ENCODE data around the gene VWA3B. TPM values are rescaled to one million over a fixed set of nuclear protein-coding genes. Genes with fewer than 3 reads are reported as not detected.
"Not testable (repeated sequence)": the region's sequence is repeated elsewhere in the genome, so short reads cannot be mapped to it uniquely, and the experiment has no call there.

The VWA3B gene
- total RNA-seq, 1 donor from 2014 or later = not detected

DNA sequence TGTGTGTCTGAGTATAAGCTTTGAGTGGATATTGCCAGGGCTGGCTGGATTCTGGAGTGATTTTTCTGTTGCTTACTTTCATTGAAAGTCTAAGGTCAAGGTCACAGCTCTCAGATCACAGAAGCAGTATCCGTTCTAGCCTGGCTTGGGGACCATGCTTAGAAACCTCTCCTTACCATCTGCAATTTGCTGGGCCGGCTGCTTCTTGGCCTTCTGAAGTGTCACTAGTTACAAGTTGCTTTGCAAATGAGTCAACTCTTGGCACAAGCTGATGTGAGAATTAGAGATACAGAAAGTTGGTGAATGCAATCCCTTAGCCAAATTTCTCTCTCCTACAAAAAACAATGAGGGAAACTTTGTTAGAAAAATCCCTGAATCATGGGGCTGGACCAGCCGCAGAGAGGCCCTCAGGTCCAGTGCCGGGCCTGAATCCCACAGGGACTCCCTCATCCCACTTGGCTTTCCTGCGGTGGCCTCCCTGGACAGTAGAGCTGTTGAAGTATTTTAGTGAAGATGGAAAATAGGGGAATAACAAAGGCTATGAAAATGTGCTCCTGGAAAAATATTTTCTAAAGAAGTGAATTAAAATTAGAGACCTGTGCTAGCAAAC lies 166.6 kb downstream of the VWA3B start:
- no peak for DNase-seq

DNA sequence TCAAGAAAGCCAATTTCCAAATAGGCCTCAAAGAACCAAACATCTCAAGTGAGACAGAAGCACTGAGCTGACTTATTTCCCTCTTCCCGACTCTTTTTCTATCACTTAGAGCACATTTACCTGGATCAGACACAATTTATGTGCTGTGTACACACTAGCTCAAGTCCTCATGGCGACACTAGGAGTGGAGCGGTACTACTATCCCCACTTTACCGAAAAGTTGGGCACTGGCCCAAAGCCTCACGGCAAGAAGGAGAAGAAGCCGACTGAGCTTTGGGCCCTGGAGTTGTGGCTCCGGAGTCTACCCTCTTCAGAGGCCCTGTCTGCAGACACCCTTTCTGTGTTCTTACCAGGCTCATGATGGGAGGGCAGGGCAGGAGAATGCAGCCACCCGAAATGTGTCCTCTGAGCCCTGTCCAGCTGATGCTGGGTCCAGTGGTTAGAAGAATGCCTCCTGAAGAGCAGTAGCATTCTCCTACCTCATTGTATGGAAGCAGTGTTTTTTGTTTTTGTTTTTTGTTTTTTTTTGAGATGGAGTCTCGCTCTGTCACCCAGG lies 167.6 kb downstream of the VWA3B start:
- DNase-seq = no peak

DNA sequence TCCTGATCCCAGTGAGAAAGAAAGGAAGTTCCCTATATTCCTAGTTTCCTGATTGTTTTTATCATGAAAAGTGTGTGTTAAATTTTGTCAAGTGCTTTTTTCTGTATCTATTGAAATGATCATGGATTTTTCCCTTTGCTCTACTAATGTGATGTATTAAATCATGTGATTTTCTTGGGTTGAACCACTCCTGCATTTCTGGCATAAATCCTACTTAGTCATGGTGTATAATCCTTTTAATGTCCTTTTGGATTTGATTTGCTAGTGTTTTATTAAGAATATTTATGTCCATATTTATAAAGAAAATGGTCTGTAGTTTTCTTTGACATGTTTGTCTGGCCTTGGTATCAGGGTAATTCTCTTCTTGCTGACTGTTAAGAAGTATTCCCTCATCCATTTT lies 171.9 kb downstream of the VWA3B start:
- DNase-seq = no peak

DNA sequence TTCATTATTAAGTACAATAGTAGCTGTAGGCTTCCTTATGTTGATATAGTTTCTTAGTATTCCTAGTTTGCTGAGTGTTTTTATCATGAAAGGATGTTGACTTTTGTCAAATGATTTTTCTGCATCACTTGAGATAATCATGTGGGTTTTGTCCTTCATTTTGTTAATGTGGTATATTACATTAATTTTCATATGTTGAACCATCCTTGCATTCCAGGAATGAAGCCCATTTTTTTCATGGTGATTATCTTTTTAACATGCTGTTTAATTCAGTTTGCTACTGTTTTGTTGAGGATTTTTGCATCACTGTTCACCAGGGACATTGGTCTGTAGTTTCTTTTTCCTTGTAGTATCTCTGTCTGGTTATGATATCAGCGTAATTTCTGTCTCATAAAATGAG lies 176.4 kb downstream of the VWA3B start:
- no peak for DNase-seq

DNA sequence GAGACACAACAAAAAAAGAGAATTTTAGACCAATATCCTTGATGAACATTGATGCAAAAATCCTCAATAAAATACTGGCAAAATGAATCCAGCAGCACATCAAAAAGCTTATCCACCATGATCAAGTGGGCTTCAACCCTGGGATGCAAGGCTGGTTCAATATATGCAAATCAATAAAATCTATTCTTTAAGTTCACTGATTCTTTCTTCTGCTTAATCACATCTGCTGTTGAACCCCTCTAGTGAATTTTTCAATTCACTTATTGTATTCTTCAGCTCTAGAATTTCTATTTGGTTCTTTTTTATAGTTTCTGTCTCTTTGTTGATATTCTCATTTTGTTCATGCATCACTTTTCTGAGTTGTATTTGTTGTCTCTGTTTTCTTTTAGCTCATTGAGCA lies 181.3 kb downstream of the VWA3B start:
- DNase-seq = not testable (repeated sequence)

DNA sequence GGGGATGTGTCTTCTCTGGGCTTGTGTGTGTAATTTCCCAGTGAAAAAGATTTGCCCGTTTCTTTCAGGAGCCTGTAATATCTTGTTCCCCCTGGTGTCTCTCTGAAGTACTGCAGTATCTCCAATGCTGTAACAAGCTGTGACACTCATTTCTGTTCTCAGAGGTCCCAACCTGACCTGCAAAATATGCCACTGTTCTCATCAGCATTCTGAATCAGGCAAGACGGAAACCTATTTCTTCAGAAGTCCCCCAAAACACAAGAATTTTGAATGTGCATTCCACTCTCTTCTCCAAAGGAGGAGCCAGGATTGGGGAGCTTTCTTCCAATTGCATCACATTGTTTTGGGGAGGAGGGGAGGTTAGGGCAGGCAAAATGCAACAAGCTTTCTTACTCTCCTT lies 182.3 kb downstream of the VWA3B start:
- peak; percentile 71 for DNase-seq

DNA sequence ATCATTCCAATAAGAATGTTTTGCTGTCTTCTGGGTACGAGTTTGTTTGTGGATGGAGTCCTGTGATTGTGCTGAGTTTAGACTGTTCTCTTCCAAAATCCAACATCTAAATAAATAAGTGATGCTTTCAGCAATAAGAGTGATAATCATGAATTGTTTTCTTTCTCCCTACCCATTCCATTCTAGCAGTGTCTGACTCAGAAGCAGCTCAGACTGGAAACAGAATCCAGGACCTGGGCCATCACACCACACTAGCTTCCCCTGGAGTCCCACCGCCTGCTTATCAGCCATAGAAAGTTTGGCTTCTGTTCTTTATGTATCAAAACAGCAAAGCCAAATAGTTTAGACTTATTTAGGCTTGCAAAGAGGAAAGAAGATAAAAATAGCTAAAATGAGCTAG lies 182.9 kb downstream of the VWA3B start:
- no peak for DNase-seq

DNA sequence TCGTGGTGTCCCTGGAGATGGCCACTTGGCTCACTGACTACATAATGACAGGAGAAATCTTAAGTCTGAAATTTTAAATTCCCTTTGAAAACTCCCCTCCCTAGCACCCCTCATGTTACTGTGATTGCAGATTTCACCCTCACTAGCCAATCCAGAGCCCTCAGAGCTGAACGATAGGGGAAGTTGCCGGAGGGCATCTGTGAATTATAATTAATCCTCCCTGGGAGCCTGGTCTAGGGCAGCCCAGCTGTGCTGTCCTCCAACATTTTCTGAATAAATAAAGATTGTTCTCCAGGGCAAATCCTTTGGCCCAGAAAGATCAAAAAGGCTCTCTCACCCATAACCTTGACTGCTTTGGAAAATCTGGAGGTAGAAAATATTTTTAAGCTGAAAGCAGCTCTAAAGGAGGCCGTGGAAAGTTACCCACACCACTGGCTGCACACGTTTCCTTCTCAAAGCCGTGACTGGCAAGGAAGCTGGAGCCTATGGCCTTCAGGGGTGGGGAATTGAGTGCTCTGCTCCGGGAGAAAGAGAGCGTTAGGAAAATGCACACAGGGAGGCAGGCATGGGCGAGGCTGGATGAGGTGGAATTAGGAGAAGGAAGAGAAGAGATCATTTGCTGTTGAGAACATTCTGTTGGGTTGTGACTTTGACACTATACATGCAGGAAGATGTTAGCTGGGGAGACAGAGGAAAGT lies 190.3 kb downstream of the VWA3B start:
- DNase-seq = no peak

DNA sequence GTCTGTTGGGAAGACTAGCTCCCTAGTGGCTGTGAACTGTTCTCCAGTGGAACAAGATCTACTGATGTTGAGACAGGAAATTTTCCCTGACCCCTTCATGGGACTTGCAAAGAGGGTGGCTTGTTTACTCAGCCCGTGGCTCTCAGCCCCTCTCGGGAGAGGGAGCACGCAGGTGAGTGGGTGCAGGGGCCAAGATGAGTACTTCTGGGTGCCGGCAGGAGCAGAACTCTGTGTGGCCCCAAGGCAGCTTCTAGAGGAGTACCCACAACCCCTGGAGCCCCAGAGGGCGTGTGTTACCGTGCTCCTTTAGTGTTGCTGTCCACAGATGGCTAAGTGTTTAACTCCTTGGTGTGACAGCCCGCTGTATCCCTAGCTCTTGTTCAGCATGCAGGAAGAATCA lies 191.1 kb downstream of the VWA3B start:
- no peak for DNase-seq

DNA sequence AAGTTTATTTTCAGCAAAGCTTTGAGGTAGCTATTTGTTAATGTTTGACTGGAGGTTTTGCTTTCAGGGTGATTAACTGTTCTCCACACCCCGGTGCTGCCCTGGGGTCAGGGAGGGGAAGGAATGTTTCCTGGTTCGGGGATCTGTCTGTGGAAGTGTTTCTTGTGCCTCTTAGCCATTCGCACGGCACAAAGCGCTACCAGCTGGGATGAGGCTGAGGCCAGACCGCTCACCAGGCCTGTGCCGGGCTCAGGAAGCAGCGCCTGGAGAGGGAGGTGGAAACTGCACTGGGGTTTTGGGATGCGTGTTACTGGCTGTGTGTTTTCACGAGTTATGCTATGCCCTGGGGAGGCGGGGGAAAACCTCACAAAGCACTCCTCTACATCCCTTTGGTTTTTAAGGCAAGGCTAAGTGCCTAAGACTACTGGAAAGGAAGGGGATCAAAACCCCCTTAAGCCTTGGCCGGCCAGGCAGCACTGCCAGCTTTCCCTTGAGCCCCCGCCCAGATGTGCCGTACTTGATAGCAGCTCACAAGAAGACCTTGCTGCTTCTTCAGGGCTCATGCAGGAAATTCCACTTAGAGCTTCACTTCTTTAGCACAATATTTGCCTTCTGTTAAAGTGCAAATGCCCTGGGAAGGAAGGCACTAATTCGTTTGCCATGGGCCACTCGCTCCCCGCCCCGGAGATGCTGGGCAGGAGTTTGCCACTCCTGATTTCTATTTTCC lies 193.6 kb downstream of the VWA3B start:
- DNase-seq = peak; percentile 34

DNA sequence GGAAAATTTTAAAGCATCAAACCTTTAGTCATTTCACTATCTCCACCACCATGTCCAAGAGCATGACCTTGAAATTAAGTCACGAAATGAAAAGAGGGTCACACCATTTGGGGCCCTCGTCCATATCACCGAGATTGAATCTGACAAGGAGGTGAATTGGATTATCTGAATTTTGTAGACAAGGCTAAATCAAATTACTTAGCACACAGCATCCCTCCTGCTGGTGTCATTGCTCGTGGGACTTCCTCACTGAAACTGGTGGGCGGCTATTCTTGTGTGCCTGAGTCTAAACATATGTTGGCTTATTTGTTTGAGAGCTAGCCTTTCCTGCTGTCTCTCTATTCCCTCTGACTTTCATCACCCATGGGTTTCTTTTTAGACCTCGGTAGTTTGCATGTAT lies 194.6 kb downstream of the VWA3B start:
- DNase-seq = no peak

DNA sequence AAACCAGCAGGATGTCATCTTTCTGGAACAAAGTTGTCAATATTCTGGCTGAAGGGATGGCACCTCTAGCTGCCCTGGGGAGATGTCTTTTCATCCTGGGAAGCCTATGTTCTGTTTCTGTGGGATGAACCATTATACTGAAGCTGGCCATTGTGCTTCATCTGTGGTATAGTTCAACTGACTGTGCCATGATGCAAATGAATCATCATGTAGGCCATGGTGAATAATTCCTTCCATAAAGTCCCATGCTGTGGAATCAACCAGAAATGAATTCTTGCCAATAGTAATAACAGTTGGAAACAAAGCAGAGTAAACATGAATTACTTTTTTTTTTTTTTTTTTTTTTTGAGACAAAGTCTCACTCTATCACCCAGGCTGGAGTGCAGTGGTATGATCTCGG lies 195.1 kb downstream of the VWA3B start:
- DNase-seq = no peak

DNA sequence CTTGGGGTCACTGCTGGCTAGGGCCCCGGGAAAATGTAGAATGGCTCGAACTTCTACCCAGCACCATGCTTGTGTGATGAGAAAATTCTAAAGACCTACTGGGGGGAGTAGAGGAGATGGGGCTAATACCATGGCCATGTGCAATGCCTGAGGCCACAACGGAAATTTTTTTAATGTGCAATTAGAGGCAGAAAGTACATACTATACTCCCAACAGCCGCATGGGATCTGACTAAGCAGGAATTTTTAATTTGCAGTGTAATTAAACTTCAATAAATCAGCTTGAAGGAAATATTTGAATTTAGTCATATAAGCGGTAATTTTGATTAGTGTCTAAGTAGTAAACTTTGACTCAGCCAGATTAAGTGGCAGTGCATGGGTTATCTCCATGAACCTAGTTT lies 206.1 kb downstream of the VWA3B start:
- no peak for DNase-seq

DNA sequence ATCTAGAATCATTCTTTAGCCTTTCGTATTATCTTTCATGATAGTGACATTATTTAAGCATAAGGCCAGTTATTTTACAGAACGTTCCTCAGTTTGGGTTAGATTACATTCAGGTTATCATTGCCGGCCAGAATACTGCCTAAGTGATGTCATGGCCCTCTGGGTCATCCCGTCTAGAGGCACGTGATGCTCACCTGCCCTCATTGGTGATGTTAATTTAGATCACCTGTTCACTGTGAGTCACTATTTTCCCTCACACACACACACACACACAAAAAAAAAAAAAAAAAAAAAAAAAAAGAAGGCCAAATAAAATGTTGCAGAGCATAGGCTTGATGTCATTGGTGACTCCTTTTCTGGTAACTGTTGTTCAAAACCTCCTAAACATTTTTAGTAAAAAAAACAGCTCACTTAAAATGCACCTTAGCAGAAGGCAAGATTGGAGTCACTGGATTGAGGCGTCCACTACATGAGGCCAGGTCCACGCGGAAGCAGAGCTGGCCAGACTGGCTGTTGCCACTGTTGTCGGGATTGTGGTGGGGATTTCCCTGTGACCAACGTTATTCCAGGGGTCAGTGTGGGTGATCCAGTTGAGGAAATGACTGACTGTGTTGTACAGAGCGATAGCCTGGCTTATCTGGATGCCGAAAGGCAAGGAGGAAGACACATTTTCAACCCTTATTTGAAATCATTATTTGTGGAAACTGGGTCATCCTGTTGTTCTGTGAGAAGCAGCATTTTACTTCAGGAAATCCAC lies 207.1 kb downstream of the VWA3B start:
- DNase-seq = peak; percentile 93

DNA sequence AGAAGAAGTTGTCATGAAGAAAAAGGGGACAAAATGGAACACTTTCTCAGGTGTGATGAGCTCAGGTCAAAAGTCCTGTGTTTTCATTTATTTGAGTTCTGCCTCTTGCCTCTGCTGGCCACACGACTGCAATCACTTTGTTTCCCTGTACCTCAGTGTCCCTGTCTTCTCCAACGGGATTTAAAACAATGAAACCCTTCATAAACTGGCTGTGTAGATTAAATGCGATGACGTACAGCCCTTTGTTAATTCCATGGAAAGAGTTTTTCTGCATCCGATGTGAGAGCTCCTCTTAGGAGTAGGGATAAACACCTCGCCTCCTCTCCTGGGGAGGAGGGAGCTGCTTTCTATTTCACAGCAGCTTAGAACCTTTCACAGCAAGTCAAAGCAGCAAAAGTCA lies 207.7 kb downstream of the VWA3B start:
- DNase-seq = peak; percentile 64

DNA sequence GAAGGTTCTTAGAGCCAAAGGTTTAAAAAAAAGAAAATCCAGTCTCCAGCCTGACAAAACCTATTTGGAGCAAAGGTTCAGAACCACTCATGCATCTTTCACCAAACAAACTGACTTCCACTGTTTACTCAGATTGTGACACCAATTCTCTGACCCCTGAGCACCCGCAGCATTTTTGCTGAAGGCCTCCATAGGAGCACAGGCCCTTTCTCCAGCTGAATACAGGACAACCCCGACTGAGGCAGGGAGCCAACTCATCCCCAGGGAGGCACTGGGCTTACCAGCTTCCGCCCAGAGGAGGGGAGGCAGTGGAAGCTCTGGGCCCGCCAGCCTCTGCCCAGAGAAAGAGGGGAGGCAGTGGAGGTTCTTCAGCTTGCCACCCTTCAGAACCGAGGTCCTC lies 208.3 kb downstream of the VWA3B start:
- peak; percentile 42 for DNase-seq

DNA sequence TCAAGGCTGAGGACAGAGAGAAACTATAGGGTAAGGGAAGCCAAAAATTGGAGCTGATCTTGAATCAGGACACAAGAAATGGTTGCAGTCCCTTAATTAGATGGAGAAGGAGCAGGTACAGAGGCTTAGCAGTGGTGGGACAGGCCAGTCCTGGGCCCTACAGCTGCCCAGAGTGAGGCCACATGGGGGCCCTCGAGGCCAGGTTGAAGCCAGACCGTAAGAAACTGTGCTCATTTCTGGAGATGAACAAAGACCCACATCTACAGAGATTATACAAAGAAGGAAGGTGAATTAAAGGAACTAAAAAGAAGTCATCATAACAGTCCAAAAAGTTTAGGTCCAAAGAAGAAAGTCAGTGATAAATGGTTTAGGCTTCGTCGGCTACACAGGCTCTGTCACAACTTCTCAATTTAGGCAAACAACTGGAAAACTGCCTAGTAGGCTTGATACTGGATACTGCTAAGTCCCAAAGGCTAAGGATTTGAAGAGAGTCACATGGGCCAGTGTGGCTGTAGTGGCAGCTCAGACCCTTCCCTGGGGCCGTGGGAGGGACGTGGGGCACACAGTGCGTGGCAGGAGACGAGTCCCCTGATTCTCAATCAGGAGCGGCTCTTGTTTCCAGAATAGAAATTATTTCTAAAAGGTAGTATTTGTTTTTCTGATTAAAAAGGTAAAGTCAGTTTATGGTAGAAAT lies 208.9 kb downstream of the VWA3B start:
- DNase-seq = no peak

DNA sequence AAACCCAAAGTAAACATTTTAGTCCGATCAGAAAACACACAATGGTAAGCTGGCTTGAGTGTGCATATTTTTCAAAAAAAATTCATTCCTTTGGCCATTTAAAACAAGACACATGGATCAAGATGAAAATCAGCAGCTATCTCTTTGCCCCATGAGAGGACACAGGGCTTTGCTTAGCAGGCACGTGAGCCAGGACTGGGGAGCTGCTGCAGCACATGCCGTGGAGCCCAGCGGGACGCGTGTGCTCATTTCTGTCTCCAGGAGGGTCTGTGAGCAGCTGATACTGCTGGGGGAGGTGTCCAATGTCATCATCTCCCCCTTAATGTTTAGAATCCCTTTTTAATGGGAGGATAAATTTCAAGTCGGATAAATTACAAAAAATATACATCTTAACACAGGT lies 209.5 kb downstream of the VWA3B start:
- no peak for DNase-seq

DNA sequence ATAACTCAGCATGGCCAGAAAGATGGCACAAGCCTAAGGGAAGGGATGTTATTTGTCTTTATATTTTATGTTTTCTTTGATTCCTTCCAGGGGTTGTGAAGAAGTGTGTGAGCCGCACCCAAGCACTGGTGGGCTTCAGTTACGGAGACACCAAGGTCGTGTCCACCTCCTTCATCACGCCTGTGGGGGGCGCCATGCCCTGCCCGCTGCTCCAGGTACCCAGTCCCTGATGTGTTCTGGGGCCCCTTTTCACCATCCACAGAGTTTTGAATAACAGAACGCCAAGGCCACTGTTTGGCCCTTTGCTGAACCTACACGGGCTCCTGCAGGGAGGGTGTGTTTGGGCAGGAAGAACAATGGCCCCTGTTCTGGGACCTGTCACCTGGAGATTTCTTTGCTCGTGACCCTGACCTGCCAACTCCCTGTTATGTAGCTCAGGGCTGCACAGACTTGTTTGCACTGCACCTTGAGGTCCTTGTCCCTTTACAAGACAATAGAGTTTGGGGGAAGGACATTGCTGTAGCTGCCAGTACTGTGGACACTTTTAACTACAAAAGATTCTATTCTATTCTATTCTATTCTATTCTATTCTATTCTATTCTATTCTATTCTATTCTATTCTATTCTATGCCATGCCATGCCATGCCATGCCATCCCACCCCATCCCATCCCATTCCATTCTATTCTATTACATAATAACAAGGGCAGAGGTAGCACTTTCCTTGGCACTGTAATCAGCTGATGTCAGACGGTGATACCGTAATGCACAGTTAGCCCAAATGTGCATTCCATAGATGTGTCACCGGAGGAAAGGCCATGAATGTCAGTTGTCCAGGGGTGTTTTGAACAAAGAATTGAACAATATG lies 211.1 kb downstream of the VWA3B start:
- peak; percentile 54 for DNase-seq

DNA sequence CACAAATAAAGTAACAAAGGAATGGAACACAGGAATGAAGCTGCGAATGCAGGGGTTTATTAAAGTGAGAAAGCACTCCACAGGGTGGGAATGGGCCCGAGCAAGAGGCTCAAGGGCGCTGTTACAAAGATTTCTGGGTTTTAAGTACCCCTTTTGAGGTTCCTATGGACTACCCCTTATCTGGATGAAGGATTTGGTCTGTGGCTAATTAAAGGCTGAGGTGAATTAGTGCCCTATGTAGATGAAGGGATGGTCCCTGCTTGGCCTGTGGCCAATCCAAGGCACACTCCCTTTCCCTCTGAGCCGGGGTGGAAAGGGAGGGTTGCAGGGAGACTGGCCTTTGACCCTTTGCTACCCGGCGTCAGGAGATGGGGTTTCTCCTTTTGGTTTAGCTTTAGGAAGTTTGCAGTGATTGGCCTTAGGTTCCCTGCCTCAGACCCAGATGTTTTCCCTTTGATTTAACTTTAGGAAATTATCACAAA lies 211.8 kb downstream of the VWA3B start:
- DNase-seq = no peak

DNA sequence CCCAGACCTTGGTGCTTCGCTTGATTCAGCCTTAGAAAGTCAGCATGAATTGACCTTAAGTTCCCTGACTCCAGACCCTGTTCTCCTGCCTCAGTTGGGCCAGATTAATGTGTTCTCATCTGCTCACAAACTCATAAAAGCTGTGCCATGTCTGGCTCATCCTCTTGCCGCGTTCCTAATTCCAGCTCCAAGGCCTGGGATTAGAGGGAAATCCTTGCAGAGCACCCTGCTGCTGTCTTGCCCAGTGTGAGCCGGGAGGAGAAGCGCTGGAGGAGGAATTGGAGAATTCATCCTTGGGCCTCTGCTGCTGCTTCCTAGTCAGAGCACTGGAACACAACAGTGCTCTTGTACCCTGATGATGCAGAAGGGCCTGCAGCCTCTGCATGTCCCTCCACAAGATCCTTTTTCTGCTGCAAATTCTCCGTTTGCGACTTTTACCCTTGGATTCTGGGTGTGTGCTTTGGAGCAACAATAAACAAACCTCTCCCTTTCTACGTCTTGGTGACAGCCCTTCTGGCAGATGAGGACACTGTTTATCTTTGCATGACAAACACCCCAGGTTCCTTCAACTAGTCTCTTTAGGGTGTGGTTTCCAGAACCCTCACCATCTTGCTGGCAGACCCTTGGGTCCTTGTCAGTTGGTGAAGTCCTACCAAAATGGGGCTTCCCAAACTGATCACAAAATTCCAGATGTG lies 212.4 kb downstream of the VWA3B start:
- no peak for DNase-seq
